Natural killer cell (primary cell): ENCODE measurements around the gene HSPD1. TPM values are rescaled to one million over a fixed set of nuclear protein-coding genes. Genes with fewer than 3 reads are reported as not detected.

Experiments
- ATAC-seq, 3 donors: fragments of 150-1000 bp in 2 of 3; fragments of 200-7000 bp in 1 of 3; cut with Tn5 transposase; 1 replicate in 1 of 3; 2 replicates in 2 of 3; pipeline ENCODE4 v1.10.0; 2021; ENCODE audit warnings: mild to moderate bottlenecking in 2 of 3, moderate library complexity in 2 of 3
- DNase-seq, 2 donors: peaks; one replicate each; pipeline versions ENCODE4 v3.0.0 to v3.0.0-alpha.2; 2013 to 2021; ENCODE audit warnings: mixed read lengths in 1 of 2
- H3K27ac ChIP-seq: one replicate; pipeline ENCODE4 v1.5.1; 2013; ENCODE audit warnings: mild to moderate bottlenecking, low read length
- H3K27me3 ChIP-seq: one replicate; pipeline ENCODE4 v1.6.1; 2013; ENCODE audit warnings: low read length; ENCODE audit not compliant: control insufficient read depth, insufficient read depth
- H3K36me3 ChIP-seq: one replicate; pipeline ENCODE4 v1.6.1; 2013; ENCODE audit warnings: low read length; ENCODE audit not compliant: control insufficient read depth, insufficient read depth
- H3K4me1 ChIP-seq: one replicate; pipeline ENCODE4 v1.6.1; 2013; ENCODE audit warnings: low read length; ENCODE audit not compliant: control insufficient read depth, insufficient read depth
- H3K4me3 ChIP-seq: one replicate; pipeline ENCODE4 v1.5.1; 2013; ENCODE audit warnings: low read length
- H3K9me3 ChIP-seq: one replicate; pipeline ENCODE4 v1.6.1; 2013; ENCODE audit warnings: low read length; ENCODE audit not compliant: control insufficient read depth, insufficient read depth
- H3K27ac Mint-ChIP-seq, 2 donors: one replicate each; pipeline ENCODE4 v1.8.0; 2022; ENCODE audit warnings: mild to moderate bottlenecking in 2 of 2, mixed read lengths in 2 of 2, moderate library complexity in 1 of 2
- H3K27me3 Mint-ChIP-seq, 2 donors: one replicate each; pipeline ENCODE4 v1.8.0; 2022; ENCODE audit warnings: low read depth in 2 of 2, mixed read lengths in 2 of 2
- H3K36me3 Mint-ChIP-seq: one replicate; pipeline ENCODE4 v1.8.0; 2022; ENCODE audit warnings: mixed read lengths
- H3K4me1 Mint-ChIP-seq, 2 donors: one replicate each; pipeline ENCODE4 v1.8.0; 2022; ENCODE audit warnings: mixed read lengths in 2 of 2
- H3K4me3 Mint-ChIP-seq: one replicate; pipeline ENCODE4 v1.8.0; 2022; ENCODE audit warnings: mild to moderate bottlenecking, moderate library complexity, mixed read lengths
- H3K9me3 Mint-ChIP-seq, 2 donors: one replicate each; pipeline ENCODE4 v1.8.0; 2022; ENCODE audit warnings: mixed read lengths in 2 of 2
- WGBS: methylation state at CpG from one replicate; pipeline ENCODE4 v1.1.7; 2013; ENCODE audit warnings: missing lambda C conversion rate; ENCODE audit not compliant: insufficient coverage; 5-methylcytosine and 5-hydroxymethylcytosine counted together
- intact Hi-C: fragments of 100-400 bp; cut with micrococcal nuclease; formaldehyde crosslinking; loops from one replicate; pipeline ENCODE4 v1.14.2; 2022
- total RNA-seq, 4 donors: library from RNA; stranded (reverse); fragments of 120-200 nt in 1 of 4; gene quantifications; one replicate each; pipeline versions ENCODE4 v1.2.3 to v1.2.4, GENCODE V29; 2013 to 2022
- TF ChIP-seq, protein P1 (sequence below): fragments of 200-600 bp; IDR thresholded peaks from one replicate; pipeline ENCODE4 v1.8.0; 2022; ENCODE audit warnings: antibody characterized with exemption

Gene HSPD1
- total RNA-seq, 3 donors from 2014 or later (not counting 1 experiment from before 2014, with no cell fraction given): 79.7 to 130 (median 113) TPM

- H3K4me3 ChIP-seq: peak overlapping the region; percentile 64
- peaks cover 20% of the 10 kb centered on the region for H3K4me1 ChIP-seq
- H3K9me3 ChIP-seq: no peaks in the 10 kb centered on the region
- peak overlapping the region; percentile 90 to 97 for H3K27ac Mint-ChIP-seq
- H3K4me1 Mint-ChIP-seq: peaks cover 28 to 32% of the 10 kb centered on the region in 2 donors
- no peaks in the 10 kb centered on the region for H3K27me3 Mint-ChIP-seq
- peak overlapping the region; percentile 92 for H3K4me3 Mint-ChIP-seq
- H3K27me3 ChIP-seq: no peaks in the 10 kb centered on the region
- intact Hi-C loops: loop anchor here (1.0 to 5.0 kb wide), 3 partner anchors 14 to 77 kb away; partner anchors contain the start of genes COQ10B, HSPE1 and SF3B1
- DNase-seq: peak in 1 of 2 donors; percentile 47
- peak overlapping the region; percentile 88 for H3K27ac ChIP-seq
- no peaks in the 10 kb centered on the region for H3K36me3 Mint-ChIP-seq
- TF ChIP-seq, protein P1, sequence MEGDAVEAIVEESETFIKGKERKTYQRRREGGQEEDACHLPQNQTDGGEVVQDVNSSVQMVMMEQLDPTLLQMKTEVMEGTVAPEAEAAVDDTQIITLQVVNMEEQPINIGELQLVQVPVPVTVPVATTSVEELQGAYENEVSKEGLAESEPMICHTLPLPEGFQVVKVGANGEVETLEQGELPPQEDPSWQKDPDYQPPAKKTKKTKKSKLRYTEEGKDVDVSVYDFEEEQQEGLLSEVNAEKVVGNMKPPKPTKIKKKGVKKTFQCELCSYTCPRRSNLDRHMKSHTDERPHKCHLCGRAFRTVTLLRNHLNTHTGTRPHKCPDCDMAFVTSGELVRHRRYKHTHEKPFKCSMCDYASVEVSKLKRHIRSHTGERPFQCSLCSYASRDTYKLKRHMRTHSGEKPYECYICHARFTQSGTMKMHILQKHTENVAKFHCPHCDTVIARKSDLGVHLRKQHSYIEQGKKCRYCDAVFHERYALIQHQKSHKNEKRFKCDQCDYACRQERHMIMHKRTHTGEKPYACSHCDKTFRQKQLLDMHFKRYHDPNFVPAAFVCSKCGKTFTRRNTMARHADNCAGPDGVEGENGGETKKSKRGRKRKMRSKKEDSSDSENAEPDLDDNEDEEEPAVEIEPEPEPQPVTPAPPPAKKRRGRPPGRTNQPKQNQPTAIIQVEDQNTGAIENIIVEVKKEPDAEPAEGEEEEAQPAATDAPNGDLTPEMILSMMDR: no peak
- 61% methylated on average over 2 of the region's 3 CpGs for WGBS
- ATAC-seq: no peak
- H3K9me3 Mint-ChIP-seq: no peaks in the 10 kb centered on the region
- H3K36me3 ChIP-seq: no peaks in the 10 kb centered on the region
Measured at GRCh38 chr2:197514754-197515153, 15.1 kb upstream of the HSPD1 start.

GRCh38 chr2:197513915-197514314 is 14.3 kb upstream of the HSPD1 start:
- Histone ChIP-seq H3K27ac (no peak overlapping the region), H3K4me3 (no peak overlapping the region), H3K27me3 (no peaks in the 10 kb centered on the region), H3K36me3 (no peaks in the 10 kb centered on the region), H3K4me1 (peaks cover 20% of the 10 kb centered on the region), H3K9me3 (no peaks in the 10 kb centered on the region)
- H3K9me3 Mint-ChIP-seq: no peaks in the 10 kb centered on the region
- DNase-seq (no peak), ATAC-seq (no peak)
- no peaks in the 10 kb centered on the region for H3K27me3 Mint-ChIP-seq
- H3K4me1 Mint-ChIP-seq: peaks cover 28 to 31% of the 10 kb centered on the region in 2 donors
- H3K4me3 Mint-ChIP-seq: no peak overlapping the region
- intact Hi-C loops: no loop called here
- WGBS: 96% methylated on average over 4 of the region's 5 CpGs
- TF ChIP-seq, protein P1: no peak
- no peaks in the 10 kb centered on the region for H3K36me3 Mint-ChIP-seq
- H3K27ac Mint-ChIP-seq: peak overlapping the region in 1 of 2 donors; percentile 97

DNA sequence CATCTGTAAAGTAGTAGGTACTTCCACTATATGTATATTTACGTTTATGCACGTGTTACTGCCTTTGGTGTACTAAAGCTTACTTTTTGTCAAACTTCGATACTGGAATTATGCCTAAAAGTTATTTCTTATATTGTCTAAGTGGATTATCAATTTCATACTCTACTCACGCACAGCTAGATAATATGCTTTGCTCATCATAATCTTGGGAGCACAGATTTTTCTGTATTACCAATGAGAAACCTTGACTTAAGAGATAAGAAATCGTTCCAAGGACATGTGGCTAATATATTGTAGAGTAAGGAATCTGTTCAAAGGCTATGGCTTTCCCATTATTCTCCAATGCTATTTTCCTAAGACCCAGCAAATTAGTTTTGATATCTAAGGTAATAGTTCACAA is 7.0 kb upstream of the HSPD1 start:
- WGBS: no CpG with 5 or more reads among the region's 5 CpGs
- Histone ChIP-seq H3K27me3 (no peaks in the 10 kb centered on the region), H3K27ac (no peak overlapping the region), H3K36me3 (peaks cover 14% of the 10 kb centered on the region), H3K9me3 (no peaks in the 10 kb centered on the region), H3K4me1 (peaks cover 5% of the 10 kb centered on the region), H3K4me3 (no peak overlapping the region)
- Mint-ChIP-seq H3K27ac (no peak overlapping the region), H3K4me1 (peaks cover 7 to 12% of the 10 kb centered on the region in 2 donors), H3K9me3 (no peaks in the 10 kb centered on the region), H3K36me3 (no peaks in the 10 kb centered on the region), H3K27me3 (no peaks in the 10 kb centered on the region), H3K4me3 (no peak overlapping the region)
- TF ChIP-seq, protein P1: no peak
- intact Hi-C loops: no loop called here
- no peak for ATAC-seq
- no peak for DNase-seq

DNA sequence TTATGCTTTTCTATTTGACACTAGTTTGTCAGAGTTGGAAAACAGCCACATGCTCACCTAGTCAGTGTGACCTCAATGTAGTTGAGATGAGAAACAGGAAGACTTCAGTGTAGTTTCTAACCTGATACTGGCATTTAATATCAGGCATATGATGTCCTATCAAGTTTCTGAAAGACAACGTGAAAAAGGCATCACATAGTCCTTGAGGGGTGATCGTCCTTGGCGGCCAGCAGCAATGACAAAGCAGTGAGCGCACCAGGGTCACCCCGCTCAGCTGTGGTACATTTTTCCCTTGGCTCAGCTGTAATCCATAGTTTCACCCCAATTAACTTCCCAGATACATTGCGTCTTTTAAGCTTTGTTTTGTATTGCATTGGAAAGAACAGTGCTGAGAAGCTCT is 4.9 kb upstream of the HSPD1 start:
- H3K9me3 Mint-ChIP-seq: no peaks in the 10 kb centered on the region
- ATAC-seq (no peak), DNase-seq (no peak)
- no peak overlapping the region for H3K4me3 ChIP-seq
- intact Hi-C loops: no loop called here
- H3K27ac Mint-ChIP-seq: peak overlapping the region in 1 of 2 donors; percentile 45
- H3K4me3 Mint-ChIP-seq: no peak overlapping the region
- WGBS: 97% methylated on average over 6 of the region's 6 CpGs
- TF ChIP-seq, protein P1: no peak
- no peaks in the 10 kb centered on the region for H3K27me3 Mint-ChIP-seq
- peaks cover 22 to 25% of the 10 kb centered on the region in 2 donors for H3K4me1 Mint-ChIP-seq
- H3K36me3 Mint-ChIP-seq: no peaks in the 10 kb centered on the region
- H3K4me1 ChIP-seq: peaks cover 15% of the 10 kb centered on the region
- no peaks in the 10 kb centered on the region for H3K9me3 ChIP-seq
- no peaks in the 10 kb centered on the region for H3K27me3 ChIP-seq
- H3K36me3 ChIP-seq: peaks cover 14% of the 10 kb centered on the region
- no peak overlapping the region for H3K27ac ChIP-seq
